Psoas muscle (tissue), 8 donors: Measurements from ENCODE around the gene MTHFSD. TPM values are rescaled to one million over a fixed set of nuclear protein-coding genes. Genes with fewer than 3 reads are reported as not detected.
A peak's percentile ranks its signal among the peaks of the same experiment; 100 is the strongest.

Source experiments
- ATAC-seq, 4 donors: fragments of 200-7000 bp; cut with Tn5 transposase; one replicate each; pipeline ENCODE4 v1.9.1; 2020; ENCODE audit warnings: moderate library complexity in 3 of 4, mild to moderate bottlenecking in 2 of 4
- DNase-seq, 2 donors: peaks; one replicate each; pipeline ENCODE4 v3.0.0-alpha.2; 2020
- H3K27ac ChIP-seq: fragments of 200-600 bp; one replicate; pipeline ENCODE4 v1.8.0; 2022
- H3K27me3 ChIP-seq, 3 donors: fragments of 200-600 bp in 1 of 3; one replicate each; pipeline versions ENCODE4 v1.6.1 to v1.8.0; 2013 to 2022; ENCODE audit warnings: low read length in 2 of 3, mild to moderate bottlenecking in 2 of 3, moderate library complexity in 1 of 3; ENCODE audit not compliant: insufficient read depth in 3 of 3
- H3K36me3 ChIP-seq, 2 donors: fragments of 200-600 bp in 1 of 2; one replicate each; pipeline versions ENCODE4 v1.6.1 to v1.8.0; 2013 to 2022; ENCODE audit warnings: low read depth in 1 of 2, mild to moderate bottlenecking in 1 of 2, moderate library complexity in 1 of 2; ENCODE audit not compliant: insufficient read depth in 1 of 2
- H3K4me1 ChIP-seq: fragments of 200-600 bp; one replicate; pipeline ENCODE4 v1.8.0; 2022
- H3K4me3 ChIP-seq: fragments of 200-600 bp; one replicate; pipeline ENCODE4 v1.8.0; 2022; ENCODE audit warnings: mild to moderate bottlenecking
- H3K9me3 ChIP-seq: fragments of 200-600 bp; one replicate; pipeline ENCODE4 v1.8.0; 2022
- CTCF ChIP-seq: fragments of 200-600 bp; IDR thresholded peaks from one replicate; pipeline ENCODE4 v1.8.0; 2022; ENCODE audit warnings: antibody characterized with exemption
- WGBS, 3 donors: extraction: QIAGEN DNeasy Blood & Tissue Kit; methylation state at CpG; one replicate each; pipeline versions ENCODE4 v1.1.6 to v1.1.7; 2013; 5-methylcytosine and 5-hydroxymethylcytosine counted together
- intact Hi-C, 2 donors: fragments of 100-400 bp; cut with DNase I; formaldehyde crosslinking; loops; one replicate each; pipeline versions ENCODE4 v1.11.0 to v1.14.2; 2022
- polyA plus RNA-seq, 3 donors: library from polyadenylated mRNA; stranded (reverse); fragments of 200-250 nt; gene quantifications; one replicate each; pipeline ENCODE4 v1.2.3, GENCODE V29; 2013
- total RNA-seq, 4 donors: library from RNA; stranded (reverse); fragmentation: NEBNext Ultra II Directional in 2 of 4; extraction: Animal tissue kit (Norgen Biotek cat#: 25700) in 2 of 4; gene quantifications; one replicate each; pipeline versions ENCODE4 v1.2.1 to v1.2.4, GENCODE V29; 2021 to 2023
- donor health status: healthy with polysubstance abuse.
- donor health status: DM: no; HTN: no; CAD: no; lungs with moderate emphysema.
- donor health status: Bipolar disorder and iron deficiency.
- donor health status: healthy.
- donor health status: DM: yes; HTN: yes; CAD: no.
- donor health status: DM: no; HTN: no; CAD: no.
- donor health status: DM: no; HTN: no; CAD: no.
- donor health status: DM: yes; HTN: yes; CAD: no.

The MTHFSD gene
- total and polyA plus RNA-seq, 7 donors = 4.3 to 16.0 (median 8.1) TPM

- peaks cover 0 to 36% of the 10 kb centered on the region in 2 donors for H3K36me3 ChIP-seq
- DNase-seq (no peak), ATAC-seq (no peak)
- peaks cover 0 to 6% (median 0%) of the 10 kb centered on the region in 3 donors for H3K27me3 ChIP-seq
- peak overlapping the region; percentile 94 for H3K27ac ChIP-seq
- no peaks in the 10 kb centered on the region for H3K9me3 ChIP-seq
- H3K4me1 ChIP-seq = peaks cover 10% of the 10 kb centered on the region
- no peak for TF ChIP-seq CTCF
- 9 to 10% (median 9%) methylated on average over 10 of the region's 10 CpGs for WGBS, 3 donors
- peak overlapping the region; percentile 92 for H3K4me3 ChIP-seq
- intact Hi-C loops = no loop called here
Measured at GRCh38 chr16:86554599-86554916, 477 bp downstream of the MTHFSD start.

- 95 to 97% (median 96%) methylated on average over 21 to 22 of the region's 22 CpGs for WGBS, 3 donors
- H3K4me3 ChIP-seq = no peak overlapping the region
- peaks cover 10% of the 10 kb centered on the region for H3K4me1 ChIP-seq
- peaks cover 0 to 45% of the 10 kb centered on the region in 2 donors for H3K36me3 ChIP-seq
- intact Hi-C loops = no loop called here
- H3K9me3 ChIP-seq = no peaks in the 10 kb centered on the region
- ATAC-seq (no peak), DNase-seq (no peak)
- peaks cover 0 to 3% (median 0%) of the 10 kb centered on the region in 3 donors for H3K27me3 ChIP-seq
- TF ChIP-seq CTCF = no peak
- no peak overlapping the region for H3K27ac ChIP-seq
Measured at GRCh38 chr16:86553356-86553755, 1.7 kb downstream of the MTHFSD start.

GRCh38 chr16:86550281-86550680 lies 4.8 kb downstream of the MTHFSD start:
- H3K9me3 ChIP-seq = no peaks in the 10 kb centered on the region
- peak in 3 of 4 donors; percentile 58 to 75 (median 71) for ATAC-seq
- 43 to 89% (median 76%) methylated on average over 5 of the region's 5 CpGs for WGBS, 3 donors
- H3K27ac ChIP-seq = no peak overlapping the region
- DNase-seq = no peak
- H3K36me3 ChIP-seq = peaks cover 0 to 75% of the 10 kb centered on the region in 2 donors
- no peaks in the 10 kb centered on the region for H3K27me3 ChIP-seq
- intact Hi-C loops = no loop called here
- H3K4me1 ChIP-seq = no peaks in the 10 kb centered on the region
- TF ChIP-seq CTCF = no peak
- no peak overlapping the region for H3K4me3 ChIP-seq

- DNase-seq (no peak), ATAC-seq (peak in 3 of 4 donors; percentile 19 to 27 (median 23))
- no peaks in the 10 kb centered on the region for H3K4me1 ChIP-seq
- no peak overlapping the region for H3K27ac ChIP-seq
- 77 to 98% (median 97%) methylated on average over 7 of the region's 7 CpGs for WGBS, 3 donors
- no peaks in the 10 kb centered on the region for H3K9me3 ChIP-seq
- H3K36me3 ChIP-seq = peaks cover 0 to 80% of the 10 kb centered on the region in 2 donors
- no peaks in the 10 kb centered on the region for H3K27me3 ChIP-seq
- intact Hi-C loops = loop anchor here in 1 of 2 donors (5.0 kb wide), 1 partner anchor 1212 kb away; no protein-coding TSS in a partner anchor
- H3K4me3 ChIP-seq = no peak overlapping the region
- no peak for TF ChIP-seq CTCF
Measured at GRCh38 chr16:86549893-86550190, 5.2 kb downstream of the MTHFSD start.
